ENCODE data around the gene MGAM2. TPM values are rescaled to one million over a fixed set of nuclear protein-coding genes. Genes with fewer than 3 reads are reported as not detected.

Gene MGAM2
- total and polyA plus RNA-seq, 2 donors = 0.02 to 0.09 TPM

- Histone ChIP-seq H3K36me3 (ENCODE audit: control insufficient read depth in 2 of 2, insufficient read depth in 2 of 2, low read length in 1 of 2) (no peaks in the 10 kb centered on the region), H3K9me3 (ENCODE audit: control insufficient read depth in 2 of 2, insufficient read depth in 1 of 2, low read length in 1 of 2) (no peaks in the 10 kb centered on the region), H3K27ac (ENCODE audit: low read depth in 1 of 2, low read length in 1 of 2) (no peak overlapping the region), H3K4me3 (ENCODE audit: low read length in 2 of 2) (no peak overlapping the region), H3K27me3 (ENCODE audit: control insufficient read depth in 2 of 2, insufficient read depth in 1 of 2, low read length in 1 of 2) (no peaks in the 10 kb centered on the region), H3K4me1 (ENCODE audit: control insufficient read depth in 2 of 2, insufficient read depth in 2 of 2, low read length in 2 of 2) (no peaks in the 10 kb centered on the region)
- WGBS = 88% methylated on average over 8 of the region's 8 CpGs
- no peak for DNase-seq (ENCODE audit: low read depth in 6 of 9, low spot score in 9 of 9)
These were observed 152.3 kb downstream of the MGAM2 start for GRCh38 chr7:142263598-142264380.

Other genes starting within 250 kb of the MGAM2 start
- not detected for gene OR9A4, start 195.3 kb upstream of the MGAM2 start, total RNA-seq
- gene OR9A4, start 195.3 kb upstream of the MGAM2 start, polyA plus RNA-seq = not detected
- gene CLEC5A, start 164.7 kb upstream of the MGAM2 start, total RNA-seq = 0.57 TPM
- gene CLEC5A, start 164.7 kb upstream of the MGAM2 start, polyA plus RNA-seq = 0.46 TPM
- not detected for gene TAS2R38, start 137.9 kb upstream of the MGAM2 start, total RNA-seq
- gene TAS2R38, start 137.9 kb upstream of the MGAM2 start, polyA plus RNA-seq = 0.05 TPM
- 0.33 TPM for gene MGAM, start 115.8 kb upstream of the MGAM2 start, total RNA-seq
- gene MGAM, start 115.8 kb upstream of the MGAM2 start, polyA plus RNA-seq = 0.34 TPM
- 0.38 TPM for gene PRSS58, start 146.3 kb downstream of the MGAM2 start, total RNA-seq
- gene PRSS58, start 146.3 kb downstream of the MGAM2 start, polyA plus RNA-seq = 0.98 TPM

Data from thymus (tissue), 11 donors.